HEK293T (cell line): ENCODE data around the gene OR2AT4.

Experiments used
- ARNT ChIP-seq: fragments of 450-650 bp; IDR thresholded peaks from 2 replicates; pipeline ENCODE4 v1.6.1; 2017; ENCODE audit warnings: mild to moderate bottlenecking
- ELF4 ChIP-seq: fragments of 450-650 bp; IDR thresholded peaks from 2 replicates; pipeline ENCODE4 v1.6.1; 2017; ENCODE audit warnings: antibody characterized with exemption
- FOXM1 ChIP-seq: fragments of 450-650 bp; IDR thresholded peaks from 2 replicates; pipeline ENCODE4 v1.6.1; 2017; ENCODE audit warnings: mild to moderate bottlenecking, borderline replicate concordance
- HDGF ChIP-seq: fragments of 450-650 bp; IDR thresholded peaks from 2 replicates; pipeline ENCODE4 v1.6.1; 2017; ENCODE audit warnings: antibody characterized with exemption, borderline replicate concordance
- SP1 ChIP-seq: fragments of 450-650 bp; IDR thresholded peaks from 2 replicates; pipeline ENCODE4 v1.6.1; 2017
- SUZ12 ChIP-seq: fragments of 450-650 bp; IDR thresholded peaks from 2 replicates; pipeline ENCODE4 v1.6.1; 2016; ENCODE audit warnings: mild to moderate bottlenecking

DNA sequence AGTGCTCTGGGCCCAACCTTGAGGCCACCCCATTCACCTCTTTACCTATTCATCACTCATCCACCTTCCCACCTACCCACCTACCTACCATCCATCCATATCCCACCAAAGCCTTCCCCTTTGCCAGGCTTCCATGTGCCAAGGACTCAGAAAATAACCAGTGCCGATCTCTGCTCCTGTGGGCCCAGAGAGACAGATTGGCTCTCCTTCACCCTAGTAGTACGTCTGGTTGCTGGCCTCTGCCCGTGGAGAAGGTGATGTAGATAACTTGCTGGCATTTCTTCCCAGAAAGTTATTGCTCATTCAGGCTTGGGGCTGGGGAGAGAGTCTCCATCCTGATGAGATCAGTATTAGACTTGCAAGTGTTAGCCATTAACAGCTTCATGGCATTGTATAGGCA lies 62.8 kb downstream of the OR2AT4 start:
- no peak for TF ChIP-seq FOXM1
- no peak for TF ChIP-seq HDGF
- TF ChIP-seq SUZ12 = no peak
- no peak for TF ChIP-seq SP1
- no peak for TF ChIP-seq ELF4
- TF ChIP-seq ARNT = no peak
